RWPE2 (cell line): Measurements from ENCODE around the gene SPATA2L.

Experiments
- ATAC-seq: fragments of 200-7000 bp; cut with Tn5 transposase; 3 replicates; pipeline ENCODE4 v1.9.1; 2021; ENCODE audit warnings: low read depth
- DNase-seq: peaks from one replicate; pipeline ENCODE4 v3.0.0-alpha.2; 2020; ENCODE audit warnings: low spot score
- H3K27ac ChIP-seq: fragments of 450-650 bp; 2 replicates; pipeline ENCODE4 v1.5.1; 2017; ENCODE audit warnings: mild to moderate bottlenecking; ENCODE audit not compliant: poor library complexity, severe bottlenecking
- H3K27me3 ChIP-seq: fragments of 250-450 bp; sonication (Bioruptor Pico); 2 replicates; pipeline ENCODE4 v1.5.1; 2021; ENCODE audit warnings: mild to moderate bottlenecking, moderate library complexity; ENCODE audit not compliant: insufficient read depth, poor library complexity, severe bottlenecking
- H3K36me3 ChIP-seq: fragments of 250-450 bp; sonication (Bioruptor Pico); 2 replicates; pipeline ENCODE4 v1.5.1; 2020; ENCODE audit warnings: low read depth, mild to moderate bottlenecking, moderate library complexity
- H3K4me1 ChIP-seq: fragments of 250-450 bp; sonication (Bioruptor Pico); 2 replicates; pipeline ENCODE4 v1.5.1; 2021; ENCODE audit warnings: mild to moderate bottlenecking, moderate library complexity; ENCODE audit not compliant: insufficient read depth, poor library complexity, severe bottlenecking
- H3K4me3 ChIP-seq: fragments of 250-450 bp; sonication (Bioruptor Pico); 2 replicates; pipeline ENCODE4 v1.5.1; 2021; ENCODE audit warnings: mild to moderate bottlenecking, moderate library complexity; ENCODE audit not compliant: severe bottlenecking
- H3K9me3 ChIP-seq: fragments of 250-450 bp; sonication (Bioruptor Pico); 2 replicates; pipeline ENCODE4 v1.5.1; 2021; ENCODE audit warnings: mild to moderate bottlenecking, moderate library complexity; ENCODE audit not compliant: severe bottlenecking
- TF ChIP-seq, protein P1 (sequence below): fragments of 450-650 bp; IDR thresholded peaks from one replicate; pipeline ENCODE4 v1.5.1; 2017; ENCODE audit warnings: mild to moderate bottlenecking, moderate library complexity; ENCODE audit not compliant: poor library complexity, severe bottlenecking

The SPATA2L gene

DNA sequence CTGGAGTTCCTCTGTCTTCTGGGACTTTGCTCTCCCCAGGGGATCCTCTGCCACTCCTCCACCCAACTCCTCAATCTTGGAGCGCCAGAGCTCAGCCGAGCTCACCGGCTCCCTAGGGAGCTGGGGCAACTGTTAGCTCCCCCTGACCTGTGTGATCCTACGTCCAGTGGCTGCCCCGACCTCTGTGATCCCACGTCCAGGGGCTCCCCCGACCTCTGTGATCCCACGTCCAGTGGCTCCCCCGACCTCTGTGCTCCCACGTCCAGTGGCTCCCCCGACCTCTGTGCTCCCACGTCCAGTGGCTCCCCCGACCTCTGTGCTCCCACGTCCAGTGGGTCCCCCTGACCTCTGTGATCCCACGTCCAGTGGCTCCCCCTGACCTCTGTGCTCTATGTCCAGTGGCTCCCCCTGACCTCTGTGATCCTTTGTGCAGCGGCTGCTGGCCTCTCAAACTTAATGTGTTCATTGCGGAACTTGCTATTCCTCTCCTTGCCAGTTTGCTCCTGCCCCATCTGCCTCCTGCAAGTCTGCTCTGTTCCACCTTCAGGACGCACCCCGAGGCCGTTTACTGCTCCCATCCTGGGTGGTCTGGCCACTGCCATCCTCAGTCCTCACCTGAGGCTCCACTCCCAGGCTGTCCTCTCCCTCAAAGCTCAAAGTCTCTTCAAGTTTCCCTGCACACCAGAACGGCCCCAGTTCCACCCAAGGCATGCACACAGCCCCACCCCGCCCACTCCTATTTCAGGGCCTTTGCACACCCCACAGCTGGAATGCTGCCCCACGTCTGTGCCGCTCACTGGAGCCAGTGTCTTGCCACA, 16.4 kb upstream of the SPATA2L start:
- Histone ChIP-seq H3K36me3 (peaks cover 29% of the 10 kb centered on the region), H3K27me3 (no peaks in the 10 kb centered on the region), H3K27ac (peak overlapping the region; percentile 91), H3K9me3 (no peaks in the 10 kb centered on the region), H3K4me3 (no peak overlapping the region), H3K4me1 (peaks cover 15% of the 10 kb centered on the region)
- no peak for ATAC-seq
- DNase-seq, result peak; percentile 56
- TF ChIP-seq, protein P1, sequence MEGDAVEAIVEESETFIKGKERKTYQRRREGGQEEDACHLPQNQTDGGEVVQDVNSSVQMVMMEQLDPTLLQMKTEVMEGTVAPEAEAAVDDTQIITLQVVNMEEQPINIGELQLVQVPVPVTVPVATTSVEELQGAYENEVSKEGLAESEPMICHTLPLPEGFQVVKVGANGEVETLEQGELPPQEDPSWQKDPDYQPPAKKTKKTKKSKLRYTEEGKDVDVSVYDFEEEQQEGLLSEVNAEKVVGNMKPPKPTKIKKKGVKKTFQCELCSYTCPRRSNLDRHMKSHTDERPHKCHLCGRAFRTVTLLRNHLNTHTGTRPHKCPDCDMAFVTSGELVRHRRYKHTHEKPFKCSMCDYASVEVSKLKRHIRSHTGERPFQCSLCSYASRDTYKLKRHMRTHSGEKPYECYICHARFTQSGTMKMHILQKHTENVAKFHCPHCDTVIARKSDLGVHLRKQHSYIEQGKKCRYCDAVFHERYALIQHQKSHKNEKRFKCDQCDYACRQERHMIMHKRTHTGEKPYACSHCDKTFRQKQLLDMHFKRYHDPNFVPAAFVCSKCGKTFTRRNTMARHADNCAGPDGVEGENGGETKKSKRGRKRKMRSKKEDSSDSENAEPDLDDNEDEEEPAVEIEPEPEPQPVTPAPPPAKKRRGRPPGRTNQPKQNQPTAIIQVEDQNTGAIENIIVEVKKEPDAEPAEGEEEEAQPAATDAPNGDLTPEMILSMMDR, result no peak

DNA sequence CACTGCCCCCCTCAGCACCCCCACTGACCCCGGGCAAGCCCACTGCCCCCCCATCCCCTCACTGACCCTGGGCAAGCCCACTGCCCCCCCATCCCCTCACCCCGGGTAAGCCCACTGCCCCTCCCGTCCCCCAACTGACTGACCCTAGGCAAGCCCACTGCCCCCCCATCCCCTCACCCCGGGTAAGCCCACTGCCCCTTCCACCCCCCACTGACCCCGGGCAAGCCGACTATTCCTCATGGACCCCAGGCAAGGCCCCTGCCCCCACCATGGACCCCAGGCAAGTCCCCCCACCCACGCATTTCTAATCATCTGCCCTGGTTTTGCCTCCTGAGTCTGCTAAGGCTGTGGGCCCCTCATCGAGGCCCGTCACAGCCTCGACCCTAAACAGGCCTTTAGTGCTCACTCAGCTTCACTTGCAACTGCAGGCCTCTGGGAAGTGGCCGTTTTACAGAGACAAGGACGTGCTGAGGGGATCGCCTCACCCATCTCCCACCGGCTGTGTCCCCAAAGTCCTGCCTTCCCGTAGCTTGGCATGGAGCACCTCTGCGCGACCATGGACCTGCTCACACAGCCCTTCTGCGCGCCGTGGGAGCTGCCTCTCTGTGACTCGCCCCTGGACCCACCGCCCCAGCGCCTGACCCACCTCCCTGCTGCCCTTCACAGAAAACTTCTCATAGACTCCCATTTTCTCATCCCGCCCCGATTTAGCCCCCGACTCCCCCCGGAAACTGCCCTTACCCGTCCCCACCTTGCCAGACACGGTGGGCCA, 15.6 kb upstream of the SPATA2L start:
- TF ChIP-seq, protein P1, result no peak
- Histone ChIP-seq H3K4me3 (no peak overlapping the region), H3K36me3 (peaks cover 29% of the 10 kb centered on the region), H3K4me1 (peaks cover 12% of the 10 kb centered on the region), H3K27ac (no peak overlapping the region), H3K27me3 (no peaks in the 10 kb centered on the region), H3K9me3 (no peaks in the 10 kb centered on the region)
- DNase-seq (no peak), ATAC-seq (no peak)

DNA sequence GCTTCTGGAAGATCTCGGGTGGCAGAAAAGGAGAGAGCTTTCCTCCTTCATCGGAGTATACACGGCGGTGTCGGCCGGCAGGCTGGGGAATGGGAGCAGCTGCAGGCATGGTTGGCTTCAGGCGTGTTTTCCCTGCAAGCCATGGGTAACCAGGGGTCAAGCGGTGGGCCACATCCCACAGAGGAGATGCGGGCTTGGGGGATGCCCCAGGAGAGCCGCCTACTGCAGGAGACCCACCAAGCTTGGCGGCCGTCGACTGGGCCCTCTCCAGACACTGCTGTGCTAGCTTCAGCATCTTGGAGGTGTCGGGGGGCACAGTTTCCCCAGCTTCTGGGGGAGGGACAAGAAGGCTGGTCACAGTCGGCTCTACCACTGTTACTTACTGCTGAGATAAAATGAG, 15.0 kb upstream of the SPATA2L start:
- peak; percentile 69 for DNase-seq
- no peaks in the 10 kb centered on the region for H3K27me3 ChIP-seq
- ATAC-seq, result no peak
- H3K4me3 ChIP-seq, result no peak overlapping the region
- H3K27ac ChIP-seq, result no peak overlapping the region
- peaks cover 29% of the 10 kb centered on the region for H3K36me3 ChIP-seq
- TF ChIP-seq, protein P1, result no peak
- no peaks in the 10 kb centered on the region for H3K9me3 ChIP-seq
- peaks cover 12% of the 10 kb centered on the region for H3K4me1 ChIP-seq

DNA sequence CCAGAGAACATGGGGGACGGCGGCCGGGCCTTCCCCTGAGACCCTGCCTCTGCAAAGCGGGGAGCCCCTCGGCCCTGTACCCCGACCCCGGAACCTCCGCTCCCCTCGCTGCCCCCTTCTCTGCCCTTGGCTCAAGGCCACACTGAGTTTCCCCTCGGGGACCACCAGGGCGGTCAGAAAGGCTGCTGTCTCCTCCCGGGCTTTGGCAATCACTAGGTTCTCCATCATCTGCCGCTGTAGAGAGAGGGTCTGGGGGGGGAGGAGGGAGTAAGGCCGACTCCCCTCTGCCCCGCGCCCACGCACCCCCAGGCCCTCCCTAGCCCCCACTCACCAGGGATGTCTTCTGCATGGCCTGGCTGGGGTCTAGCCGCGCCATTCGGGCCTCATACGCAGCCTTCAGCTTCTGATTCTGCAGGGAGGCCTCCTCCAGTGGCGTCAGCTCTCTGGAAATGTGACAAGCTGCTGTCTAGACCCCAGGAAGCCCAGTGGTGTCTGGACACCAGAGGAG, 10.8 kb upstream of the SPATA2L start:
- TF ChIP-seq, protein P1, result no peak
- Histone ChIP-seq H3K27ac (peak overlapping the region; percentile 24), H3K27me3 (no peaks in the 10 kb centered on the region), H3K9me3 (no peaks in the 10 kb centered on the region), H3K36me3 (peaks cover 29% of the 10 kb centered on the region), H3K4me1 (no peaks in the 10 kb centered on the region), H3K4me3 (peak overlapping the region; percentile 53)
- DNase-seq, result peak; percentile 73
- peak; percentile 15; the same call in 1 of the 3 replicates for ATAC-seq
